ENCODE results near the gene RUBCNL. TPM values are rescaled to one million over a fixed set of nuclear protein-coding genes. Genes with fewer than 3 reads are reported as not detected.

Gene RUBCNL
- polyA plus RNA-seq, 1 of the 3 experiments (the other 2 are of a cell fraction): 0.07 TPM

GRCh38 chr13:46313432-46314257, 73.4 kb downstream of the RUBCNL start:
- Histone ChIP-seq H3K27me3 (ENCODE audit: insufficient read depth) (no peaks in the 10 kb centered on the region), H2AFZ (ENCODE audit: low read depth) (no peak overlapping the region), H3K27ac (ENCODE audit: low read depth in 2 of 2, low read length in 1 of 2) (no peak overlapping the region), H3K79me2 (ENCODE audit: insufficient read depth) (no peaks in the 10 kb centered on the region), H3K9me3 (no peaks in the 10 kb centered on the region), H3K4me3 (ENCODE audit: low read depth in 2 of 2, low read length in 1 of 2) (no peak overlapping the region), H3K4me2 (no peak overlapping the region), H3K4me1 (ENCODE audit: control insufficient read depth in 1 of 2, insufficient read depth in 2 of 2, low read depth in 1 of 2, low read length in 1 of 2) (no peaks in the 10 kb centered on the region), H3K9me2 (no peaks in the 10 kb centered on the region), H3F3A (replicated peaks; ENCODE audit: insufficient read depth) (no peaks in the 10 kb centered on the region), H3K36me3 (replicated peaks in 1 of 2; ENCODE audit: control insufficient read depth in 1 of 2, insufficient read depth in 2 of 2, low read length in 1 of 2) (no peaks in the 10 kb centered on the region), H4K20me1 (ENCODE audit: insufficient read depth) (no peaks in the 10 kb centered on the region), H3K9ac (no peak overlapping the region)
- TF ChIP-seq, protein P1, sequence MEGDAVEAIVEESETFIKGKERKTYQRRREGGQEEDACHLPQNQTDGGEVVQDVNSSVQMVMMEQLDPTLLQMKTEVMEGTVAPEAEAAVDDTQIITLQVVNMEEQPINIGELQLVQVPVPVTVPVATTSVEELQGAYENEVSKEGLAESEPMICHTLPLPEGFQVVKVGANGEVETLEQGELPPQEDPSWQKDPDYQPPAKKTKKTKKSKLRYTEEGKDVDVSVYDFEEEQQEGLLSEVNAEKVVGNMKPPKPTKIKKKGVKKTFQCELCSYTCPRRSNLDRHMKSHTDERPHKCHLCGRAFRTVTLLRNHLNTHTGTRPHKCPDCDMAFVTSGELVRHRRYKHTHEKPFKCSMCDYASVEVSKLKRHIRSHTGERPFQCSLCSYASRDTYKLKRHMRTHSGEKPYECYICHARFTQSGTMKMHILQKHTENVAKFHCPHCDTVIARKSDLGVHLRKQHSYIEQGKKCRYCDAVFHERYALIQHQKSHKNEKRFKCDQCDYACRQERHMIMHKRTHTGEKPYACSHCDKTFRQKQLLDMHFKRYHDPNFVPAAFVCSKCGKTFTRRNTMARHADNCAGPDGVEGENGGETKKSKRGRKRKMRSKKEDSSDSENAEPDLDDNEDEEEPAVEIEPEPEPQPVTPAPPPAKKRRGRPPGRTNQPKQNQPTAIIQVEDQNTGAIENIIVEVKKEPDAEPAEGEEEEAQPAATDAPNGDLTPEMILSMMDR (IDR thresholded peaks at IDR 0.05): no peak
- TF ChIP-seq YY1 (IDR thresholded peaks at IDR 0.05; ENCODE audit: low read depth) (no peak), GATA2 (CRISPR knock-in tag; IDR thresholded peaks at IDR 0.05) (no peak), RCOR1 (IDR thresholded peaks at IDR 0.05; ENCODE audit: low read length) (no peak), TEAD4 (IDR thresholded peaks at IDR 0.05; ENCODE audit: borderline replicate concordance, insufficient read depth) (no peak), MEF2A (IDR thresholded peaks at IDR 0.05; ENCODE audit: borderline replicate concordance, low read depth) (no peak), RAD21 (IDR thresholded peaks at IDR 0.05; ENCODE audit: low read length) (no peak), EP300 (IDR thresholded peaks at IDR 0.05; ENCODE audit: borderline replicate concordance in 1 of 2, low read depth in 1 of 2, low read length in 1 of 2) (no peak), TAF1 (IDR thresholded peaks at IDR 0.05; ENCODE audit: borderline replicate concordance, low read depth, low read length) (no peak), POLR2AphosphoS5 (IDR thresholded peaks at IDR 0.05; ENCODE audit: low read depth, low read length) (no peak), GABPA (IDR thresholded peaks at IDR 0.05; ENCODE audit: low read depth) (no peak)
- WGBS (ENCODE audit: low lambda C conversion rate): 82% methylated on average over 6 of the region's 6 CpGs
- POLR2A ChIA-PET: no interaction called here
- no peak for DNase-seq
- CTCF ChIA-PET: interaction anchor here (0.8 to 1.2 kb wide), 2 partner anchors 8 to 24 kb away, joined by 3 read pairs; no protein-coding TSS in a partner anchor

GRCh38 chr13:46313024-46313423, 74.0 kb downstream of the RUBCNL start:
- CTCF ChIA-PET: interaction anchor here (0.8 to 1.2 kb wide), 2 partner anchors 9 to 24 kb away, joined by 3 read pairs; no protein-coding TSS in a partner anchor
- WGBS (ENCODE audit: low lambda C conversion rate): 28% methylated on average over 1 of the region's 1 CpG
- TF ChIP-seq SIN3A (IDR thresholded peaks at IDR 0.05; ENCODE audit: borderline replicate concordance, low read depth, low read length) (no peak), ZBTB33 (IDR thresholded peaks at IDR 0.05; ENCODE audit: borderline replicate concordance, low read depth) (no peak), FOXM1 (IDR thresholded peaks at IDR 0.05; ENCODE audit: low read depth) (no peak), RXRA (IDR thresholded peaks at IDR 0.05; ENCODE audit: borderline replicate concordance, low read depth) (no peak), REST (IDR thresholded peaks at IDR 0.05; ENCODE audit: low read depth, low read length) (no peak), NRF1 (IDR thresholded peaks at IDR 0.05; ENCODE audit: low read depth, low read length) (no peak), EP300 (IDR thresholded peaks at IDR 0.05; ENCODE audit: borderline replicate concordance in 1 of 2, low read depth in 1 of 2, low read length in 1 of 2) (no peak), TCF12 (IDR thresholded peaks at IDR 0.05) (no peak)
- TF ChIP-seq, protein P2, sequence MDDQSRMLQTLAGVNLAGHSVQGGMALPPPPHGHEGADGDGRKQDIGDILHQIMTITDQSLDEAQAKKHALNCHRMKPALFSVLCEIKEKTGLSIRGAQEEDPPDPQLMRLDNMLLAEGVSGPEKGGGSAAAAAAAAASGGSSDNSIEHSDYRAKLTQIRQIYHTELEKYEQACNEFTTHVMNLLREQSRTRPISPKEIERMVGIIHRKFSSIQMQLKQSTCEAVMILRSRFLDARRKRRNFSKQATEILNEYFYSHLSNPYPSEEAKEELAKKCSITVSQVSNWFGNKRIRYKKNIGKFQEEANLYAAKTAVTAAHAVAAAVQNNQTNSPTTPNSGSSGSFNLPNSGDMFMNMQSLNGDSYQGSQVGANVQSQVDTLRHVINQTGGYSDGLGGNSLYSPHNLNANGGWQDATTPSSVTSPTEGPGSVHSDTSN (IDR thresholded peaks at IDR 0.05): no peak

More at GRCh38 chr13:46313024-46313423, 74.0 kb downstream of the RUBCNL start:
- Histone ChIP-seq H3K4me2 (no peak overlapping the region), H3K36me3 (replicated peaks in 1 of 2; ENCODE audit: control insufficient read depth in 1 of 2, insufficient read depth in 2 of 2, low read length in 1 of 2) (no peaks in the 10 kb centered on the region), H3K79me2 (ENCODE audit: insufficient read depth) (no peaks in the 10 kb centered on the region), H3K27me3 (ENCODE audit: insufficient read depth) (no peaks in the 10 kb centered on the region), H3K4me1 (ENCODE audit: control insufficient read depth in 1 of 2, insufficient read depth in 2 of 2, low read depth in 1 of 2, low read length in 1 of 2) (no peaks in the 10 kb centered on the region), H3K9ac (no peak overlapping the region), H3K27ac (ENCODE audit: low read depth in 2 of 2, low read length in 1 of 2) (no peak overlapping the region), H3K4me3 (ENCODE audit: low read depth in 2 of 2, low read length in 1 of 2) (no peak overlapping the region), H4K20me1 (ENCODE audit: insufficient read depth) (no peaks in the 10 kb centered on the region), H3K9me3 (no peaks in the 10 kb centered on the region), H2AFZ (ENCODE audit: low read depth) (no peak overlapping the region), H3F3A (replicated peaks; ENCODE audit: insufficient read depth) (no peaks in the 10 kb centered on the region), H3K9me2 (no peaks in the 10 kb centered on the region)
- POLR2A ChIA-PET: no interaction called here
- DNase-seq: no peak
